Measurements from ENCODE around the gene ARL16.

ARL16 gene

GRCh38 chr17:81666092-81666341, 17.6 kb downstream of the ARL16 start:
- FAIRE-seq: no peak

- FAIRE-seq: no peak
These were observed 18.1 kb downstream of the ARL16 start for GRCh38 chr17:81665205-81666091.

- no peak for FAIRE-seq
These were observed 19.5 kb downstream of the ARL16 start for GRCh38 chr17:81664051-81664470.

- no peak for FAIRE-seq
These were observed 21.6 kb downstream of the ARL16 start for GRCh38 chr17:81662002-81662401.

GRCh38 chr17:81660441-81660840, 23.2 kb downstream of the ARL16 start:
- FAIRE-seq: no peak

- no peak for FAIRE-seq
These were observed 24.6 kb downstream of the ARL16 start for GRCh38 chr17:81659038-81659437.

GRCh38 chr17:81656835-81657234, 26.8 kb downstream of the ARL16 start:
- no peak for FAIRE-seq

GRCh38 chr17:81656118-81656743, 27.4 kb downstream of the ARL16 start, which contains the start of gene PDE6G:
Gene PDE6G, minus strand, starts transcription at chr17:81656542. Its CDS starts 3,237 bp downstream, at chr17:81653305.
- FAIRE-seq: no peak

GRCh38 chr17:81655378-81656117, 28.0 kb downstream of the ARL16 start:
- FAIRE-seq: no peak

GRCh38 chr17:81652906-81653771, 30.5 kb downstream of the ARL16 start:
- FAIRE-seq: no peak

GRCh38 chr17:81651692-81652091, 31.9 kb downstream of the ARL16 start:
- FAIRE-seq: no peak

- FAIRE-seq: no peak
These were observed 32.6 kb downstream of the ARL16 start for GRCh38 chr17:81650951-81651350.

- FAIRE-seq: no peak
These were observed 34.9 kb downstream of the ARL16 start for GRCh38 chr17:81648707-81649085.

- FAIRE-seq: no peak
These were observed 35.4 kb downstream of the ARL16 start for GRCh38 chr17:81648013-81648706.

- FAIRE-seq: no peak
These were observed 36.0 kb downstream of the ARL16 start for GRCh38 chr17:81647640-81648012.

GRCh38 chr17:81646869-81647600, 36.6 kb downstream of the ARL16 start:
- no peak for FAIRE-seq

- no peak for FAIRE-seq
These were observed 38.3 kb downstream of the ARL16 start for GRCh38 chr17:81644976-81645952.

- FAIRE-seq: no peak
These were observed 39.1 kb downstream of the ARL16 start for GRCh38 chr17:81644496-81644895.

GRCh38 chr17:81641825-81642489, 41.6 kb downstream of the ARL16 start:
- no peak for FAIRE-seq

- FAIRE-seq: no peak
These were observed 43.6 kb downstream of the ARL16 start for GRCh38 chr17:81640011-81640410.
